H4 (cell line): ENCODE results near the gene PLSCR5. TPM values are rescaled to one million over a fixed set of nuclear protein-coding genes. Genes with fewer than 3 reads are reported as not detected.

Experiments used
- DNase-seq: peaks from one replicate; pipeline ENCODE4 v3.0.0-alpha.2; 2015; ENCODE audit warnings: low spot score
- total RNA-seq: library from RNA; depleted of rRNA; stranded (reverse); fragments of >200 nt; shearing (Covaris generic); gene quantifications from 2 replicates; pipeline ENCODE4 v1.2.3, GENCODE V29; 2014; rRNA removed

Gene PLSCR5
- total RNA-seq, 1 experiment from 2014 or later, result not detected

- DNase-seq, result peak; percentile 98
Measured at GRCh38 chr3:146544002-146544928, 60.9 kb downstream of the PLSCR5 start, which contains the start of gene PLSCR1. PLSCR1 (minus strand) TSS chr3:146544607; CDS start chr3:146536552, 8,055 bp downstream.

DNA sequence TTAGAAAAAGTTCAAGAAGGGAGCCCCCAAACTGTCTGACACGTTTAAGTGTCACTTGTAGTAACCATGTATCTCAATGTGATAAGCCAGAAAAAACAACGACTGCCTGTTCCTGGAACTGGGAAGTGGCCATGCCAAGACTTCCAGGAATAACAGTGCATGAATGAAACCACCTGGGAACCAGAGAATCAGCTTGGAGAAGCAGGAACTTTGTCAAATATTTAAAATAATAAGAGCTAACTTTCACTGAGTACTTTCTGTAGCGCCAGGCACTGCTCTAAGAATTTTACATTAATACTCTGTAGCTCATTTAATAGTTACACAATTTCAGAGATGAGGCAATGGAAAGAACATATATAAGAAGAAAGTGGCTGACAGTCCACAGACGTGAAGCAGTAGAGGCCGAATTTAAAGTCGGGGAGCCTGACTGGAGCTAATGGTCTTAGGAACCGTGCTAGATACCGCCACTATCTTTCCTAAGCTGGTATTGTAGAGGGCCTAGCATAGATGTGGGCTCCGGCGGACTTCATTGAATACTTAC is 61.6 kb downstream of the PLSCR5 start:
- DNase-seq, result no peak

GRCh38 chr3:146542978-146543377 is 62.2 kb downstream of the PLSCR5 start:
- no peak for DNase-seq

GRCh38 chr3:146542179-146542578 is 63.0 kb downstream of the PLSCR5 start:
- peak; percentile 28 for DNase-seq

GRCh38 chr3:146540978-146541377 is 64.2 kb downstream of the PLSCR5 start:
- DNase-seq, result no peak

- no peak for DNase-seq
Measured at GRCh38 chr3:146540236-146540635, 64.9 kb downstream of the PLSCR5 start.

DNA sequence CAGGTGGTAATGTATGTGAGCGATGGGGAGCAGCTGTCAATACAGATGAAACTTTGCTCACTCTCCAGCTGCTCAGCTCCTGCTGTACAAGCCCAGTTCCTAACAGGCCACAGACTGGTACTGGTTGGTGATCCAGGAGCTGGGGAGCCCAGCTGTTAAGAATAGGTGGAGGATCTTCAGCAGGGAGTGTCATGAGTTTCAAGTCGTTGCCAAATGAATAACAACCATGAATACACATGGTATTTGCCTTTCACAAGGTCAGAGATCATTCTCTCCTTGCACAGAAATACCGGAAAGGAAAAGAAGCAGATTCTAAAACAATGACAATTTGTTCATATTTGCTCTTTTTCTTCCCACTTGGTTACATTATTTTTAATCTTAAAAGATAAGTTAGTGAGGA is 65.8 kb downstream of the PLSCR5 start:
- DNase-seq, result no peak

- no peak for DNase-seq
Measured at GRCh38 chr3:146537603-146538002, 67.5 kb downstream of the PLSCR5 start.

GRCh38 chr3:146536681-146537080 is 68.5 kb downstream of the PLSCR5 start:
- no peak for DNase-seq

Other genes with a start within 250 kb of the PLSCR5 start
- gene PLSCR2, start 135.8 kb downstream of the PLSCR5 start, total RNA-seq, result not detected in 2 replicates
- 259 and 270 TPM in 2 replicates for gene PLSCR1, start 60.7 kb downstream of the PLSCR5 start, total RNA-seq